Measurements from ENCODE around the gene MAP2. TPM values are rescaled to one million over a fixed set of nuclear protein-coding genes. Genes with fewer than 3 reads are reported as not detected.

The MAP2 gene
- total and polyA plus RNA-seq, 11 donors: 3.2 to 19.3 (median 8.9) TPM

- DNase-seq: no peak
- ATAC-seq: no peak
- Histone ChIP-seq H3K27ac (no peak overlapping the region), H3K27me3 (no peaks in the 10 kb centered on the region), H3K4me1 (no peaks in the 10 kb centered on the region), H3K36me3 (no peaks in the 10 kb centered on the region), H3K9me3 (peaks cover 0 to 4% (median 0%) of the 10 kb centered on the region in 12 donors), H3K4me3 (no peak overlapping the region)
- intact Hi-C loops (cut with DNase I): no loop called here
- 86 to 92% (median 89%) methylated on average over 7 of the region's 7 CpGs for WGBS, 4 donors
- TF ChIP-seq CTCF (IDR thresholded peaks at IDR 0.05): no peak
- no peak for TF ChIP-seq POLR2A (IDR thresholded peaks at IDR 0.05)
Observed at GRCh38 chr2:209671020-209671680, 247.3 kb downstream of the MAP2 start.

- Histone ChIP-seq H3K27me3 (no peaks in the 10 kb centered on the region), H3K27ac (no peak overlapping the region), H3K36me3 (peaks cover 0 to under 1% (median 0%) of the 10 kb centered on the region in 9 donors), H3K4me3 (no peak overlapping the region), H3K9me3 (peaks cover 0 to 4% (median 0%) of the 10 kb centered on the region in 12 donors), H3K4me1 (no peaks in the 10 kb centered on the region)
- TF ChIP-seq CTCF (IDR thresholded peaks at IDR 0.05): no peak
- TF ChIP-seq POLR2A (IDR thresholded peaks at IDR 0.05): no peak
- DNase-seq: no peak
- intact Hi-C loops (cut with DNase I): no loop called here
- no peak for ATAC-seq
Observed at GRCh38 chr2:209673811-209674210, 250.0 kb downstream of the MAP2 start.

GRCh38 chr2:209680596-209680995, 256.7 kb downstream of the MAP2 start:
- intact Hi-C loops (cut with DNase I): no loop called here
- no peak for TF ChIP-seq CTCF (IDR thresholded peaks at IDR 0.05)
- no peak for TF ChIP-seq POLR2A (IDR thresholded peaks at IDR 0.05)
- Histone ChIP-seq H3K4me1 (peaks cover 0 to 7% (median 0%) of the 10 kb centered on the region in 12 donors), H3K36me3 (peaks cover 0 to 3% (median 0%) of the 10 kb centered on the region in 9 donors), H3K27me3 (no peaks in the 10 kb centered on the region), H3K9me3 (peaks cover 0 to 4% (median 0%) of the 10 kb centered on the region in 12 donors), H3K27ac (no peak overlapping the region), H3K4me3 (no peak overlapping the region)
- ATAC-seq (no peak), DNase-seq (no peak)
- 93 to 100% (median 98%) methylated on average over 1 of the region's 1 CpG for WGBS, 4 donors

- no peak for DNase-seq
- no peaks in the 10 kb centered on the region for H3K9me3 ChIP-seq
- TF ChIP-seq POLR2A (IDR thresholded peaks at IDR 0.05) (no peak), CTCF (IDR thresholded peaks at IDR 0.05) (no peak)
- H3K27ac ChIP-seq: no peak overlapping the region
- ATAC-seq: no peak
- H3K27me3 ChIP-seq: no peaks in the 10 kb centered on the region
- intact Hi-C loops (cut with DNase I): no loop called here
- 62 to 73% (median 66%) methylated on average over 1 of the region's 1 CpG for WGBS, 4 donors
- peaks cover 0 to 12% (median 1%) of the 10 kb centered on the region in 12 donors for H3K4me1 ChIP-seq
- no peak overlapping the region for H3K4me3 ChIP-seq
- H3K36me3 ChIP-seq: peaks cover 0 to 3% (median 0%) of the 10 kb centered on the region in 9 donors
Observed at GRCh38 chr2:209681201-209681735, 257.4 kb downstream of the MAP2 start.

All from heart left ventricle (tissue), 16 donors.